ENCODE results near the gene DDX54.
A peak's percentile ranks its signal among the peaks of the same experiment; 100 is the strongest.

The DDX54 gene

GRCh38 chr12:113186033-113186365, 721 bp upstream of the DDX54 start:
- DNase-seq = no peak

- peak; percentile 93 for DNase-seq
Measured at GRCh38 chr12:113184900-113185179, 438 bp downstream of the DDX54 start.

GRCh38 chr12:113184098-113184899, 979 bp downstream of the DDX54 start:
- DNase-seq = no peak

GRCh38 chr12:113183030-113183589, 2.2 kb downstream of the DDX54 start:
- no peak for DNase-seq

GRCh38 chr12:113181975-113182374, 3.3 kb downstream of the DDX54 start:
- DNase-seq = no peak

GRCh38 chr12:113180333-113180732, 4.9 kb downstream of the DDX54 start:
- no peak for DNase-seq

GRCh38 chr12:113179023-113179422, 6.3 kb downstream of the DDX54 start:
- DNase-seq = no peak

- peak; percentile 60 for DNase-seq
Measured at GRCh38 chr12:113174461-113175384, 10.6 kb downstream of the DDX54 start.

GRCh38 chr12:113173081-113173698, 12.1 kb downstream of the DDX54 start:
- no peak for DNase-seq

- no peak for DNase-seq
Measured at GRCh38 chr12:113172185-113172584, 13.1 kb downstream of the DDX54 start.

- DNase-seq = no peak
Measured at GRCh38 chr12:113171543-113171942, 13.7 kb downstream of the DDX54 start.

GRCh38 chr12:113170926-113171325, 14.4 kb downstream of the DDX54 start:
- no peak for DNase-seq

- DNase-seq = no peak
Measured at GRCh38 chr12:113170457-113170856, 14.8 kb downstream of the DDX54 start.

GRCh38 chr12:113169697-113170096, 15.6 kb downstream of the DDX54 start:
- DNase-seq = no peak

GRCh38 chr12:113167868-113168267, 17.4 kb downstream of the DDX54 start:
- no peak for DNase-seq

GRCh38 chr12:113165521-113166450, 19.5 kb downstream of the DDX54 start:
- DNase-seq = no peak

GRCh38 chr12:113164014-113164413, 21.3 kb downstream of the DDX54 start:
- no peak for DNase-seq

GRCh38 chr12:113163030-113163360, 22.3 kb downstream of the DDX54 start:
- no peak for DNase-seq

- DNase-seq = peak; percentile 26
Measured at GRCh38 chr12:113162102-113163029, 22.9 kb downstream of the DDX54 start.

- peak; percentile 17 for DNase-seq
Measured at GRCh38 chr12:113161415-113162016, 23.8 kb downstream of the DDX54 start.

- DNase-seq = no peak
Measured at GRCh38 chr12:113159937-113160336, 25.3 kb downstream of the DDX54 start.

Data from EL (cell line).